Muscle of leg (tissue), 9 donors: ENCODE results near the gene ARHGEF3. TPM values are rescaled to one million over a fixed set of nuclear protein-coding genes. Genes with fewer than 3 reads are reported as not detected.

ENCODE experiments used
- polyA plus RNA-seq, 8 donors: library from polyadenylated mRNA; unstranded; fragments of 120-200 nt; gene quantifications; one replicate each; pipeline versions ENCODE4 v1.2.1 to v1.2.3, GENCODE V29; 2013; ENCODE audit warnings: inconsistent platforms in 1 of 8, low replicate concordance in 1 of 8; ENCODE audit not compliant: insufficient read length in 8 of 8, insufficient read depth in 1 of 8
- total RNA-seq: library from RNA; stranded (reverse); fragments of 120-200 nt; gene quantifications from one replicate; pipeline ENCODE4 v1.2.4, GENCODE V29; 2013

Gene ARHGEF3
- total and polyA plus RNA-seq, 9 donors, result 21.9 to 31.8 (median 25.6) TPM

Other genes with a start within 250 kb of the ARHGEF3 start
- 22.7 TPM for gene CCDC66, start 244.8 kb downstream of the ARHGEF3 start, total RNA-seq
- gene CCDC66, start 244.8 kb downstream of the ARHGEF3 start, polyA plus RNA-seq, result 10 to 100 TPM; 11.3 to 24.5 (median 15.6) TPM
- 49.3 TPM for gene TASOR, start 118.7 kb downstream of the ARHGEF3 start, total RNA-seq
- 10 to 100 TPM; 29.0 to 47.3 (median 39.2) TPM for gene TASOR, start 118.7 kb downstream of the ARHGEF3 start, polyA plus RNA-seq